ENCODE results near the gene CTU1.

The CTU1 gene

DNA sequence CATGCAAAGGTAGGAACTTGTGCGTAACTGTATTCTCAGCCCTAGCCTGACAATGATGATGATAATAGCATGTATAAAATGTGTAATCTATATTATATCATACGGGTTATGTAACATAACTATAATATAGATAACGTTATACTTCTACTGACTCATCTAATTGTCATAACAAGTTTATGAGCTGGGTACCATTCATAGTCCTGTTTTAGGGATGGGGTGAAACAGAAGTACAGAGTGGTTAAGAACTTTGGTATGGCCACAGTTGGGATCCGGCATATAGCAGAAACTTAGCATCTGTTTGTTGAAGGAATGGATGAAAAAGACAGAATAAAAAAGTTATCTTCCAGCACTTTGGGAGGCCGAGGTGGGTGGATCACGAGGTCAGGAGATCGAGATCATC, 5.2 kb downstream of the CTU1 start:
- no peak for DNase-seq

DNA sequence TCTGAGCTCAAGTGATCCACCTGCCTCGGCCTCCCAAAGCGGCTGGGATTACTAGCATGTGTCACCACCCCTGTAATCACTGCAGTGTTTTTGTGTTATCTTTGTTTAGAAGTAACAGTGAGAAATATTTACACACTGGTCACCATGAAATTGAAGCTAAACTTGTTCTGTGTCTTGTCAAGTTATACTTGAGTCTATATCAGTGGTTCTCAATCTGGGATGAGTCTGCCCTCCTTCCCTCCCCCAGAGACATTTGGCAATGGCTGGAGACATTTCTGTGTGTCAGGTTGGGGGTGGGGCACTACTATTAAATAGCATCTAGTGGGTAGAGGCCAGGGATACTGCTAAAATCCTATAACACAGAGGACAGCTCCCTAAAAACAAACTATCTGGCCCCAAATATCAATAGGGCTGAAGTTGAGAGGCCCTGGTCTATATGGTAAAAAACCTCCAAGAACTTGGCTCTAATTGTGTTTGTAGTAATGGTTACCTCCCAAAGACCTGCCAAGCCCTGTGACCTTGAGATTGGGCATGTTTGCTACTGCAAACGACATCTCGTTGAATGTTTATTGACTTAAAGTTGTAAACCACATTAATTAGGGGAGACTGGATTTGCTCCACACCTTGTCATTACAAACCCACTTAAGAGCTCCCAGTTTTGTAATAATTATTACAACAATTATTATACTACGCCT, 6.9 kb downstream of the CTU1 start:
- no peak for DNase-seq

DNA sequence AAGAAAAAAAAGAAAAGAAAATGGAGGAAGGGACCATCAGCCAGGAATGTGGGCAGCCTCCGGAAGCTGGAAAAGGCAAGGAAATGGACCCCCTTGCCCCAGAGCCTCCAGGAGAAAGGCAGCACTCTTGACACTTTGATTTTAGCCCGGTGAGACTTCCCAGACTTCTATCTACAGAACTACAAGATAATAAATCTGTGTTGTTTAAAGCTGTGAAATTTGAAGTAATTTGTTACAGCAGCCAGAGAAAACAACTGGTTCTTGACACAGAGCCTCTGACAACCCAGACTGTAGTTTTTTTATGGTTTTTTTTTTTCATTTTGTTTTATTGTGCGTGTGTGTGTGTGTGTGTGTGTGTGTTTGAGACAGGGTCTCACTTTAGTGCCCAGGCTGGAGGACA, 7.6 kb downstream of the CTU1 start:
- DNase-seq = no peak

DNA sequence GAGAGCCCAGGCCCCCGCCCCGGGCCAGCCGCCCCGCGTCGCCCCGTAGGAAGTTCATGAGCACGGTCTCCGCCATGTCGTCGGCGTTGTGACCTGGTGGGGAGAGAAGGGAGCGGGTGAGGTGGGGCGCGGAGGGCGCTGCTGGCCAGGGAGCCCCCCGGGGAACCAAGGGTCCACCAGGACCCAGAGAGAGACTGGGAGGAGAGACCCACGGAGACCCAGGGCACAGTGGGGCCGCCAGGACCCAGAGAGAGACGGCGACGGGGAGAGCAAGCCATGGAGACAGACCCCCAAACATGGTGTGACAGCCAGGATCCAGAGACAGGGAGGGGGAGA, 9.2 kb downstream of the CTU1 start:
- no peak for DNase-seq

DNA sequence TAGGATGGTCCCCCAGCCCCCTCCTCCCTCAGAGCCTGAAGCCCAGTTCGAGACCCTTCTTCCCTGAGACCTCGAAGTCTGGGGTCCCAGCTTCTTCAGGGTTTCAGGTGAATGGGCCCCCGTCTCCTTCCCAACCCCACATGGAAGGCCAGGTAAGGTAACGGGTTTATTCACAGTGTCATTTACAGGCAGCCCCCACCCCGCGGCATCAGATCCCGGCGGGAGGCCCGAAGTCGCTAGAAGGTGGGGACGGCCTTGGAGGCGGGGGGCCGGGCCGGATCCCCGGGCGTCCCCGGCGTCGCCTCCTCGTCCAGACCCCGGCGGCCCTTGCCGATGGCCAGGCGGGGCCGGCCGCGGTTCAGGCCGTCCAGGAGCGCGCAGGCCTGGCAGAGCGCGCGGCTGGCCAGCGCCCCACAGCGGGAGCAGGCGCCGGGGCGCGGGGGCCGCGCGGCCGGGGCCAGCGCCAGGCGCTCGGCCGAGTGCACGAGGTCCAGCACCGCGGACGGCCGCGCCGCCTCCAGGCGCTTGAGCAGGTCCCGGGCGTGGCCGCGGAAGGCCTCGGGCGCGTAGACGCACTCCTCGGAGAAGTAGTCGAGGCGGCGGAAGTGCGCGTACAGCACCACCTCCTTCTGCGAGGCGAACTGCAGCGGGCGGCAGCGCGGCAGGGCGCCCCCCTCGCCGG, 9.7 kb downstream of the CTU1 start:
- DNase-seq = no peak

DNA sequence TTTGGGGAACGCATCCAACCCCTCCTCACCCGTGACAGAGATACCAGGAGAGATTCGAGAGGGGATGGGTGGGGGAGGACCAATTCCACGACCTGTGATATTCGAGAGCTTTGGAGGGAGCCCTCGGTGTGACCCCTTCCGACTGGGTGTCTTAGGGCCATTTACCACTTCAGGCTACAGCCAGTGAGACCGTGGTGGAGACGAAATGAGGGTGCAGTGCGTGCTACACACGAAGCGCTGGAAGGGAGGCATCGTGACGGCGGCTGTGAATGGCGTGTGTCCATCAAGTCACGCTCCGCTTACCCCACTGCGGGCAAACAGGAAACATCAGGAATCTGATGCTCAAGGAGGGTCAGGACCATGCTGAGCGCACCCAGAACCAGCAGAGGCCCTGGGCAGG, 10.4 kb downstream of the CTU1 start:
- no peak for DNase-seq

DNA sequence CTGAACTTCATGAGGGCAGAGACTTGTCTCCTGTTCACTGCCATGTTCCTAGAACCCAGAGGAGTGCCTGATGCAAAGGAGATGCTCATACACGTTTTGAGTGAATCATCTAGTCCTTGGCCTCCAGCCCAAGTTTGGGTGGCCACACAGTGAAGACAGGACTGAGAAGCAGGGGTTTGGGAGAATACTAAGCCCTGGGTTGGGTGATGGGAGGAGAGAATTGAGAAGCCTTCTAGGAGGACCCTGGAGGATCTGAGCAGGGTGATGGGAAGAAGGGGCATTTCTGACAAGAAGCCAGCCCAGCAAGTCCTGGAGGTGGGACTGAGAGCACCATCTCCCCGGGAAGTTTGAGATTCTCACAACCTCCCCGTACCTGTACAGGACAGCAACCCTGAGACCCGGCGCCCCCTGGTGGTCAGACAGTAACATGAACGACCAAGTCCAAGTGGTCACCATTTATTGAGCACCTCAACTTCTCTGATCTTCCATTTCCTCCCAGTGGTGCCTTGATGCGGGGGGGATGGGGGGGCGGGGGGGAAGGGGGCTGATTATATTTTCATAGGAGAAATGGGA, 11.0 kb downstream of the CTU1 start:
- DNase-seq = peak; percentile 40

DNA sequence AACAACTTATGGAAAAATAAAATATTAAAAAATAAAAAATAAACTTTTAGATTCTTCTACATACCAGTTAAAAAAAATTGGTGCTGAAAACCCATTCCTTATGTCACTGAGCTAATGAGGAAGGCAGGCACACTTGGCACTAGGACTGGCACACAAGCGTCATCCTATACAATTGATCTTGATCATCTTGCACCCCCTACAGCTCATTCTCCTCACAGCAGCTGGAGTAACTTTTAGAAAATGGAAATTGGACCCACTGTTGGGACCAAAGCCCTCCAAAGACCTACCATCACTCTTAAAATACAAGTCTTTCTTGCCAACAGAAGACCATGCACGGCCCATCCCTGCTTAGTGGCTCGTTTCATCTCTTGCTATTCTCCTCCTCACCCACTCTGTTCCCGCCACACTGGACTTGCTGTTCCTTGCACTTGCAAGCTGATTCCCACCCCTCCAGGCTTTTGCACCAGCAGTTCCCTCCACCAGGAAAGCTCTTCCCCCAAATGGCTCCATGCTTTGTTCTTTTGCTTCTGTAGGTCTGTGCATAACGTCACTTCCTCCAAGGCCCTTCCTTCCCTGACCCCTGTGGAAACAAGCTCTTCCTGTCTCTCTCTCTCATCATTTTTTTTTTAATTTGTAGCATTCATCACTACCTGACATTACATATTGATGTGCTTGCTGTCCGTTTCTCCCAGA, 11.6 kb downstream of the CTU1 start:
- DNase-seq = peak; percentile 26

DNA sequence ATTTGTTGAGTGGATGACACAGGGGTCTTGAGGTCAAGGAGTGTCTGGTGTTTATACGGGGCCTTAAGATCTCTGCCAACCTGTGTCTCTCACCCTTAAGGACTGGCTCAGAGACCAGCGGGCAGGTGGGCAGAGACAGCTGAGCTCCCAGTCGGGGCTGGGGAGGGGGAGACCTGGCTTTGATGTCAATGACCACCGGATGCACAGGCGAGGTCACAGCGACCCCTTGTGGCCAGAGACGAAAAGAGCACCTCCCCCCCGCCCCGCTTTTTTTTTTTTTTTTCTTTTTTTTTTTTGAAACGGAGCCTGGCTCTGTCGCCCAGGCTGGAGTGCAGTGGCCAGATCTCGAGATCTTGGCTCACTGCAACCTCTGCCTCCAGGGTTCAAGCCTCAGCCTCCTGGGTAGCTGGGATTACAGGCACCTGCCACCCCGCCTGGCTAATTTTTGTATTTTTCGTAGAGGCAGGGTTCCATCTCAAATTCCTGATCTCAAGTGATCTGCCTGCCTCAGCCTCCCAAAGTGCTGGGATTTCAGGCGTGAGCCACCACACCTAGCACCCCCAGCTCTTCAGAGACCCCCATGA, 13.4 kb downstream of the CTU1 start:
- DNase-seq = peak; percentile 18

DNA sequence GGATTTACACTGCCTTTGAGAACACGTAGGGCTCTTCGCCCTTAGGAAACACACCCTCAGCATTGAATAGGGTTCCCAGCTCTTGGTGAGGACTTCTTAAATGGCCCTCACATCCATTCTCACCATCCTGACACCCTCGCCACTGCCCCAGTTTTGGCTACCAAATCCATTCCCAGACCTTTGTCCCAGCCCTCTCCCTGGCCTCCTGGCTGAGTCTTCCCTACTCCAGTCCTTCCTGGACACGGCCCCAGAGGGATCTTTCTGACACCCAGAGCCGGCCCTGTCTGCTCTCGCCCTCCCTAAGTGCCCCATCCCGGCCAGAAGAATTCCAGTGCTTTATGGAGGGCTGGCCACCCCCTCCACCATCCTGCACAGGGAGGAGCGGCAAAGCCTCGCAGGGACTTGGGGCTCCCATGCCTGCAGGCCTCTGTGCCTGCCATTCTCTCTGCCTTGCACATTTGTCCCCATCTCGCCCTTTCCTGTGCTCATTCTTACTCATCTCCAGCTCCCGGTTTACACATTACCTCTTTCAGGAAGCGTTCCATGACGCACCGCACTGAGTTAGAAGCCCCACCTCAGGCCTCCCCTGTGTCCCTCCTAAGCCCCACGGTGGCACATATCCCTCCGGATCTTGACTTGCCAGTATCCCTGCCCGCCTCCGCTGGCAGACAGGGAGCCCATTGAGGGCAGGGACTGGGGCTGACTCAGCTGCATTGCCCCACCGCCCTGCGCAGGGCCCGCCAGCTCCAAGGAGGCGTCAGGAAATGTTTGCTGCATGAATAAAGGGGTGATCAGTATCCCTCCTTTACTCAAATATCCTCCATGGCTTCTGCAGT, 14.5 kb downstream of the CTU1 start:
- no peak for DNase-seq

DNA sequence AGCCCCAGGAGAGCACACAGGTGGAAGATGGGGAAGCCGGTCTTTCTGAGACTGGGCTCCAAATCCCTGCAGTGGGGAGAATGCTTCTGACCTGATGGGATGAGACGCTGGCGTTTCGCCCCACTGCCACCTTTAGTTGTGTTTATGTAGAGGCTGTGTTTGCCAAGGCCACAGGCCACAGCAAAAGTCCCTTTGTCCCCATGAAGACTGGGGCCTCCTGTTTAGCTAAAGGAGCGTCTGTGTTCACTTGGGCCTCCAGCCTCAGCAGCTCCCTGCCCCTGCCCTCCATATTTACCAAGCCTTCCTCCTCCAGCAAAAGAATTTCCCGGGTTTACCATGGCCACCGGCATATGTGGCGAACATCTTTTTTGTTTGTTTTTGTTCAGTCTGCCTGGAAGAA, 15.1 kb downstream of the CTU1 start:
- DNase-seq = peak; percentile 42

DNA sequence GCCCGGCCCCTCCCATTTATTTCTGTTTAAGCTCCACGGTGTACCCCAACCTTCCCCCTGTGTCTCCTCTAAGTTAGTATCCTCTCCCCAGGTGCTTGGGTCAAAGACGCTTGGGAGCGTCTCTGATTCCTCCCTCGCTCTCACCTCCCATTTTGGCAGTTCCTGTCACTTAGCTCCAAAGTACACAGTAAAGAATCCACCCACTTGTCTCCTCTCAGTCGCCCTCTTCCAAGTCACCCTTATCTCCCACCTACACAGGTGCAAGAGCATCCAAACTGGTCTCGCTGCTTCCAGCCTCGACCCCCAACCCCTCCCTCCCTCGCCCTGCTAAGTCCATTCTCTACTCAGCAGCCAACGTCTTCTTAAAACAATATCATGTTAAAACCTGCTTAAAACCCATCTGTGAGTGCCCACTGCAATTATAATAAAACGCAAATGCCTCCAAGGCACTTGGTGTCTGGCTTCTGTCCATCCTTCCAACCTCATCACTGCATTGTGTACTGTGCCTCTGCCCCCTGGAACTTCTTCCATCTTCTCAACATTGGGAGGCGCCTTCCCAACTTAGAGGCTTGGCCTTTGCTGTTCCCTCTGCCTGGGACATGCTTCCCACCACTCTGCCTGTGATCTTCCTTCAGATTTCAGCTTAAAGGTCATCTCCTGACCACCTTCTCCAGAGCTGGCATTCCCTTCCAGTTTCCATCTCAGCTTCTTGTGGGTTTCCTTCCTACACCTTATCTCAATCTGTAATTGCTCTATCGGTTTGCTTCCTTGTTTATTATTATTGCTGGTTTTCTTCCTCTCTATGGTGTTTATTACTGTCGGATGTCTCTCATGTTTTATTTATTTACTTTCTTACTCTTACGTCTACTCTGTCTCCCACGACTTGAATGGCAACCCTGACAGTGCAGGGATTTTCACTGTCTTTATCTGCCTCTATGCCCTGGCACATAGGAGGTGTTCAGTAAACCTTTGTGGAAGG, 16.0 kb downstream of the CTU1 start:
- peak; percentile 55 for DNase-seq

DNA sequence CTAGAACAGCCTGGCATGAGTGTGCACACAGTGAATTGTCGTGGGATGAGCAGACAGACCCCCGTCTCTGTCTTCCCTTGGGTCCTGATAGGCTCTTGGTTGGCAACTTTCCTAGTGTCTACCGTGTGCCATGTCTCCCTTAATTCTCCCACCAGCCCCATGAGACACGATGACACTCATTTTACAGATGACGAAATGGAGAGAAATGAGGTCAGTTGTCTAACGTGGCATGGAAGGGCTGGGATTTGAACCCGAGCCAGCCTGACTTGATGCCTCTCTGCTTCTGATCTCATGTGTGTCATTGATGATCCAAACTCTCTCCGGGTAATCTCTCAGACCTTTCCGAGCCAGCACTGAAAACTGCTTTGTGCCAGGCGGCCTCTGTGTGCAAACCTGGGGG, 17.1 kb downstream of the CTU1 start:
- DNase-seq = no peak

DNA sequence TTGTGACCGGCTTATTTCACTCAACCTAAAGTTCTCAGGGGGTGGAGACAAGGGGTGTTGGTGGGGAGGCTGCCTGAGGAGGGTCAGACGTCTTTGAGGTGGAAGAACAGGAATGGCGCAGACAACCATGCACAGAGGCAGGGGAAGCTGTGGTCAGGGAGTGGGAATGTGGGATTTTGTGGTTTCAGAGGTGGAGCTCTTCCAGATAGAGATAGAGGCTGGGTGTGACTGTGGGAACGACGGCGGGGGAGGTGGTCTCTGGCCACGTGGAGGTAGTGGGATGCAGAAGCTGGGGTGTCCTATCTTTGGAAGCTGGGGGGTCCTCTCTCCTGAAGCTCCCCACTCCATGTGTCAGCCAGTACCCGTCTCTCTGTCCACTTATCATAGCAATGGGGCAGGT, 17.7 kb downstream of the CTU1 start:
- peak; percentile 89 for DNase-seq

DNA sequence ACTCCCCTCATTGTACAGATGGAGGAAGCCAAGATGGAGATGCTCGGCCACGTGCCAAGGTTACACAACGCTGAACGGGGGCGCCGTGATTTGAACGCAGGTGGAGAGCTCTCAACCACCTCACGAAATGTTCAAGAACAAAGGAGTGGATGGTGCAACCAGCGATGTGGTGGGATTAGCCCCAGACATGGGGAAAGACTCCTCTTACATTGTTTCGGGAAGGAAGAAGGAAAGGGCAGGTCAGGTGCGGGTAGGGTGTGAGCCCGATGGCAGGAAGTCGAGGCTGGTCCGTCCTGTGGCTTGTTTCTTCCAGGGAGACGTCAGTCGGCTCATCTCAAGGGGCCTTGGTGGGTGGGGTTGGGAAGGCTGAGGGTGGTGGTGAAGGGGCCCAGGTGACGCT, 18.4 kb downstream of the CTU1 start:
- DNase-seq = peak; percentile 89

DNA sequence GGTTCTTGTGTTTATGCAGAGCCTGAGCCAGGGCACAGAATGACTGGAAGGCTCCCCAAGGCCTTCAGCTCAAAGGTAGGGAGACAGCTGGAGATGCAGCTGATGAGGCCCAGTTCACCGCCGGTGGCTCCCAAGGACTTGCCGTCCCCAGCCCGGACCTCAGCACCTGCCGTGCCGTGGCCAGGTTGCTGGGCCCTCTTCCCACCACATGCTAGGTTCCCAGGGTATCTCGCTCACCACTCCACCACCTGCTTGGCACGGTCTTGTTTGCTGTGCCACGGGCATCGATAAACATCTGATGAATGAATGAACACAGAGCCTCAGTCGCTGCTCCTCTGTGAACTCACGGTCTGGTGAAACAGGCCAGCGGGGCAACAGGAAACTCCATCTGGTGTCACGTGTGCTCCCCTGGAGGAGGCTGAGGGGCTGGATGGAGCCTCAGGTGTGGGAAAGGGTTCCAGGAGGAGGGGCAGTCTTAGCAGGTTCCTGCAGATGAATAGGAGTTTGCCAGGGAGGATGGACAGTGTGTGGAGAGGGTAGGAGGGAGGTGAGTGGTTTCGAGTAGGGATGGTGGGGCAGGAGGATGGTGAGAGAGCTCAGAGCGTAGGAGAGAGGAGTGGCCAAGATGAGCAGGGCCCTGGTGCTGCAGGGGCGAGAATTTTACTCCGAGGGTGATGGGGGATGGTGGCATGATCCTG, 21.9 kb downstream of the CTU1 start:
- peak; percentile 58 for DNase-seq

DNA sequence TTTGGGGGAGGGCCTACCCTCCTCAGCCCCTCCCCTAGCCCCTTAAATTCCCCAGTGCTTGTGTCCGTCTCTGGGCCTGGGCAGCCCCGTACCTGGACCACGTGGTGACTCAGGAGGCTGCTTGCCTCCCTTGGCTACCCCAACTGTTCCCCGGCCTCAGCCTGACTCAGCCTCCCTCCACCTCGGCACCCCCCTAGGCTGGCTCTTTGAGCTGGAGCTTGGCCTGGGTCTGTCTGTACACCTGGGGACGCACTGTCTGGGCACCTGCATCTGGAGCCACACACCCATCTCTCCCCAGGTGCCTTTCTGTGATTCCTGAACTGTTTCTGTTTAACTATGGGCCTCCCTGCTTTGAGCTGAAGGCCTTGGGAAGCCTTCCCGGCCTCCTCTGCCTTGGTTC, 23.7 kb downstream of the CTU1 start:
- no peak for DNase-seq

DNA sequence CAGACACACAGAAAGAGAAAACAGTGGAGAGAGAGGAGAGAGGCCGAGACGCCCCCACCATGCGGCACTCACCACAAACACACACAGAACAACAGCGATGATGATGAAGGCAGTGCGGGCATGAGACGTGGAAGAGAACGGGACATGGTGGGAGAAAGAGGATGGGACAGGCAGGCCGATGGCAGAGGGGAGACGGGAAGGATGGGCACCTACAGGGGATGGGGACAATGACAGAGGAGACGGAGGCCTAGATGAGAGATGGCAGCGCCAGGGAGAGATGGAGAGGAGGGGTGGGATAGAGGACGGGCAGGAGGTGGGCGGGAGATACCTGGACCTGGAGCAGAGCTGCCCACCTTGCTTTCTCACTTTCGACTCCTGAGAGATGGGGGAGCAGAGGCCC, 24.4 kb downstream of the CTU1 start:
- DNase-seq = no peak

DNA sequence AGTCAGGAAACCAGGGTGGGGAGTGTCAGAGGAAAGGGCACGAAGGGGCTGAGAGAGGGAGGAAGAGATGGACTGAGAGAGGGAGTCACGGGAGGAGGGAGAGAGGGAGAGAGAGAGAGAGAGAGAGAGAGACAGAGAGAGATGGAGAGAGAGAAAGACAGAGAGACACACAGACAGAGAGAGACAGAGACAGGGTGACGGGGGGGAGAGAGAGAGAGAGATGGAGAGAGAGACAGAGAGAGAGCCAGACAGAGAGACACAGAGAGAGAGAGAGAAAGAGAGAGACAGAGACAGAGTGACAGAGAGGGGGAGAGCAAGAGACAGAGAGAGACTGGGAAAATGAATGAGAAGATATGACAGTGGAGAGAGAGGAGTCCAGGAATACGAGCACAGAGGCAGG, 25.0 kb downstream of the CTU1 start:
- DNase-seq = no peak

DNA sequence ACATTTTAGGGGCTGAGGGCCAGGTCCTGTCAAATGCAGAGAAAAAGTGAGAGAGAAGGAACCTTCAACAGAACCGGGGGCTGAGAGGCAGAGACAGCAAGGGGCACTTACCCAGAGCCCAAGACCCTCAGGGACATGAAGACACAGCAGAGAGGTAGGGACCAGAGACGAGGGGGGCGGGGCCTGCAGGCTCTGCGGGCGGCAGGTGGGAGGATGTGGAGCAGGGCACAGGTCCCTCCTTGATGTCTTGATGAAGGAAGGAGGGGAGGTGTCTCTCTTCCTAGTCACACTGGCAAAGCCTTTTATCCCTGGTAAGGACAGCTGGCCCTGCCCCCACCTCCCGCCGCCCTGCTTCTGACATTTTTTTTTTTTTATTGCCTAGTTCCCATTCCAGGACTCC, 25.6 kb downstream of the CTU1 start, which contains the start of gene KLK14:
TSS of gene KLK14 (minus strand) at position 277 of the 400 bp plus-strand sequence. CDS start at position 4, 273 bp downstream.
- peak; percentile 7 for DNase-seq

DNA sequence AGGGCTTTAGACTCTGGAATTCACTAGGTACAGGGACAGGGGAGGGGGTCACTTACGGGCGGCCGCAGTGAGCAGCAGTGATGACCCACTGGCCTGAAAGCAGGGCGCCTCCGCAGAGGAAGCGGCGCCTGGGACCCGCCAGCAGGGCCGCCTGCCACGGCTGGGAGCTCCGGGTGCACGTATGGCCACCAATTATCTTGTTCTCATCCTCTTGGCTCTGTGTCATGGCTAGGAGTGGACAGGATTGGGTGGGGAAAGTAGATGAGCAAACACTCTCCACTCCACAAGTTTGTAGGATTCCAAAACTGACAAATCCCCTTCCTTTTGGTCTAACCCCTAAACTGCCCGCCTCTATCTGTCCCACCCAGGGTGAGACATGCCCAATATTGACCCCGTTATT, 26.7 kb downstream of the CTU1 start:
- DNase-seq = no peak

Measured in NCI-H2029 treated with DMSO at 0.1 percent for 48 hours (cell line).